Skeletal muscle tissue (tissue), 4 donors: ENCODE data around the gene HOXA13. TPM values are rescaled to one million over a fixed set of nuclear protein-coding genes. Genes with fewer than 3 reads are reported as not detected.
A peak's percentile ranks its signal among the peaks of the same experiment; 100 is the strongest.

Experiments
- H3K27ac ChIP-seq: one replicate; pipeline ENCODE4 v1.7.0; 2013; ENCODE audit warnings: mild to moderate bottlenecking, low read depth, low read length, inconsistent platforms
- H3K27me3 ChIP-seq, 3 donors: one replicate each; pipeline ENCODE4 v1.7.0; 2013; ENCODE audit warnings: low read length in 3 of 3; ENCODE audit not compliant: control insufficient read depth in 3 of 3, insufficient read depth in 3 of 3
- H3K36me3 ChIP-seq, 3 donors: one replicate each; pipeline ENCODE4 v1.7.0; 2013; ENCODE audit warnings: low read length in 3 of 3; ENCODE audit not compliant: control insufficient read depth in 3 of 3, insufficient read depth in 3 of 3
- H3K4me1 ChIP-seq, 3 donors: one replicate each; pipeline ENCODE4 v1.7.0; 2013; ENCODE audit warnings: low read length in 3 of 3, mild to moderate bottlenecking in 3 of 3; ENCODE audit not compliant: control insufficient read depth in 3 of 3, insufficient read depth in 3 of 3
- H3K4me3 ChIP-seq, 3 donors: one replicate each; pipeline ENCODE4 v1.7.0; 2013; ENCODE audit warnings: low read length in 3 of 3
- H3K9ac ChIP-seq, 3 donors: one replicate each; pipeline ENCODE4 v1.7.0; 2013; ENCODE audit warnings: low read length in 3 of 3, mild to moderate bottlenecking in 3 of 3, moderate library complexity in 2 of 3, low read depth in 1 of 3
- H3K9me3 ChIP-seq, 3 donors: one replicate each; pipeline ENCODE4 v1.7.0; 2013; ENCODE audit warnings: low read length in 3 of 3; ENCODE audit not compliant: control insufficient read depth in 3 of 3
- total RNA-seq: library from RNA; depleted of rRNA; stranded (reverse); fragments of >200 nt; gene quantifications from one replicate; pipeline ENCODE4 v1.2.3, GENCODE V29; 2014
- donor health status: Osteomylitis.

HOXA13 gene
- total RNA-seq, 1 donor from 2014 or later, result 0.52 TPM

- peak overlapping the region; percentile 23 to 78 (median 51) for H3K4me3 ChIP-seq
- H3K9ac ChIP-seq, result peak overlapping the region in 2 of 3 donors; percentile 56 to 92
- peaks cover 2 to 42% (median 16%) of the 10 kb centered on the region in 3 donors for H3K4me1 ChIP-seq
- peak overlapping the region; percentile 56 for H3K27ac ChIP-seq
- peaks cover 20 to 72% (median 38%) of the 10 kb centered on the region in 3 donors for H3K27me3 ChIP-seq
- peaks cover 0 to 2% (median 0%) of the 10 kb centered on the region in 3 donors for H3K9me3 ChIP-seq
- no peaks in the 10 kb centered on the region for H3K36me3 ChIP-seq
These were observed 7.2 kb downstream of the HOXA13 start for GRCh38 chr7:27192546-27193334.

- peak overlapping the region; percentile 56 for H3K27ac ChIP-seq
- H3K4me1 ChIP-seq, result peaks cover 2 to 42% (median 16%) of the 10 kb centered on the region in 3 donors
- peak overlapping the region in 2 of 3 donors; percentile 51 to 78 for H3K4me3 ChIP-seq
- H3K27me3 ChIP-seq, result peaks cover 20 to 71% (median 32%) of the 10 kb centered on the region in 3 donors
- peak overlapping the region in 2 of 3 donors; percentile 56 to 92 for H3K9ac ChIP-seq
- H3K36me3 ChIP-seq, result no peaks in the 10 kb centered on the region
- no peaks in the 10 kb centered on the region for H3K9me3 ChIP-seq
These were observed 7.9 kb downstream of the HOXA13 start for GRCh38 chr7:27191833-27192545.

- peak overlapping the region in 2 of 3 donors; percentile 23 to 92 for H3K9ac ChIP-seq
- peaks cover 0 to 43% (median 16%) of the 10 kb centered on the region in 3 donors for H3K4me1 ChIP-seq
- peak overlapping the region in 1 of 3 donors; percentile 78 for H3K4me3 ChIP-seq
- no peaks in the 10 kb centered on the region for H3K9me3 ChIP-seq
- H3K27ac ChIP-seq, result no peak overlapping the region
- H3K27me3 ChIP-seq, result peaks cover 21 to 69% (median 33%) of the 10 kb centered on the region in 3 donors
- H3K36me3 ChIP-seq, result no peaks in the 10 kb centered on the region
These were observed 8.6 kb downstream of the HOXA13 start for GRCh38 chr7:27191161-27191731.

- Histone ChIP-seq H3K4me3 (no peak overlapping the region), H3K27ac (peak overlapping the region; percentile 12), H3K9ac (peak overlapping the region in 1 of 3 donors; percentile 92), H3K36me3 (no peaks in the 10 kb centered on the region), H3K4me1 (peaks cover 0 to 53% (median 26%) of the 10 kb centered on the region in 3 donors), H3K9me3 (no peaks in the 10 kb centered on the region), H3K27me3 (peaks cover 32 to 70% (median 41%) of the 10 kb centered on the region in 3 donors)
These were observed 9.7 kb downstream of the HOXA13 start for GRCh38 chr7:27189997-27190748.

DNA sequence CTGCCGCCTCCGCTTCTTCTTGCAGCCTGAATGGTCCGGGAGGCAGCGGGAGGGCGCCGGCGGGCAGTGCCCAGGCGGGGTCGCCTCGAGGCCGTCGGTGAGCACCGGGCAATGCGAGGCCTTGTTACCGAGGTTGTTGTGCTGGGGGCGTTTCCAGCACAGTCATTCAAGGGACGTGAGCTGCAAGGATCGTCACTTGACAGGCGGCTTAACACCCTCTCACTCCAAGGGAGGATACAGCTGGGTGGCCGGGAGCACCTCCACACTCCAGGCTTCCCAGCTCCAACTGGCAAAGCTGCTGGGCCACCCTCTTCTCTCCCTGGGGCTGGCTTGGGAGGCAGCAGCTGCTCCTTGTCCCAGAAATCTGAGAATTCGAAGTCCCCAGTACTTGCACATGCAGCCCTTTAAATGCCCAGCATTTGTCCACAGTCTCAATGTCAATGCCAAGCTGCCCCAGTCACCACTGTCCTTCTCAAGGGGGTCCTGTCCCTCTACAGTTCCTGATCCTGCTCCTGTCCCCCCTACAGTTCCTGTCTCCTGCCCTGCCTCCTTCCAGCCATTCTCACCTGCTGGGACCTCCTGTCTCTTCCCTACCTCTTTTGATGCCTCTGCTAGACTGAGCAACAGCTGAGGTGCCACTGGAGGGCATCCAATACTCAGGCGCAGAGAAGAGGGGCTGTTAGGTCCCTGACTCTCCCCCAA lies 10.4 kb downstream of the HOXA13 start:
- Histone ChIP-seq H3K4me1 (peaks cover 5 to 57% (median 32%) of the 10 kb centered on the region in 3 donors), H3K9me3 (no peaks in the 10 kb centered on the region), H3K9ac (peak overlapping the region in 2 of 3 donors; percentile 56 to 87), H3K4me3 (peak overlapping the region in 2 of 3 donors; percentile 20 to 64), H3K36me3 (no peaks in the 10 kb centered on the region), H3K27ac (peak overlapping the region; percentile 36), H3K27me3 (peaks cover 30 to 69% (median 40%) of the 10 kb centered on the region in 3 donors)

GRCh38 chr7:27188386-27189294 lies 11.3 kb downstream of the HOXA13 start:
- Histone ChIP-seq H3K9ac (peak overlapping the region in 2 of 3 donors; percentile 56 to 87), H3K27me3 (peaks cover 27 to 63% (median 38%) of the 10 kb centered on the region in 3 donors), H3K9me3 (no peaks in the 10 kb centered on the region), H3K27ac (peak overlapping the region; percentile 36), H3K4me3 (peak overlapping the region in 2 of 3 donors; percentile 45 to 64), H3K4me1 (peaks cover 10 to 57% (median 38%) of the 10 kb centered on the region in 3 donors), H3K36me3 (no peaks in the 10 kb centered on the region)

DNA sequence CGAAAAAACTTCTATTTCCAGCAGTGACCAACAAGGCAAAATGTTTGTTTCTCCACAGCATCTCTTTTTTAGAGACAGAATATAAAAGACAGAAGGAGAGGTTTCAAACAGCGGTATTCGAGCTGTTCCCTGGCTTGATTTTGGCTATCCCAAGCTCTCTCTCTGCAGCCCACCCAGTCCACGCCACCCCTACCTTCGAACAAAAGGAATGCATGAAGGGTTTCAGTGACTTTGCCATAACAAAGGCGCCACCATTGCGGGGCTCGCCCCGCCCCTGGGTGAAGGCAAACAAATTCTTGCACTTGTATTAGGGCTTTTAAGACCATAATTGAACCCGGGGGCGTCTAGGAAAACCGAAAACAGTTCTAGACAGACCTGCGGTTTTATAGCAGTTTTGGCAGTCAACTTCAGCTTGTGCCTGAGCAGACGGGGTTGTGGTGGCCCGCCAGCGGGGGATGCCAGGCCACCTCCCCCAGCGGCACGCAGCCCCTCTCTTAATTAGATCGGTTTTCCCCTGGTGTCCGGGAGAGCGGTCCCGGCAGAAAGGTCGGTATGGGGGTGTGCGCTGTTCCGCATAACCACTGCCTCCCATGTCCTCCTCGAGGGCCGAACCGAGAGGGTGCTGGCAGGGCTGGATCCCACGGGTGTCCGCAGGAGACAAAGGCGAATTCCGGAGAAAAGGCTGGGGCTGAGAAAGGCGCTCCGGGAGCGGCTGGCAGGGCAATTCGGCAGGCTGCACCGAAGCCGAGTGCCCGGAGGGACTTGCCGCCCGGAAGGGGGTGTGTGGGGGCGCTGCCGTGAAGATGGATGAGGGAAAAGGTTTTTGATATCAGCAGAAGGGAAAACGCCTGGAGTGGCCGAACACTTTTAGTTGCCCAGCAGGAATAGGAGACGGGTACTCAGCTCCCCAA lies 12.2 kb downstream of the HOXA13 start:
- peak overlapping the region in 2 of 3 donors; percentile 45 to 64 for H3K4me3 ChIP-seq
- H3K9me3 ChIP-seq, result no peaks in the 10 kb centered on the region
- peaks cover 33 to 60% (median 43%) of the 10 kb centered on the region in 3 donors for H3K27me3 ChIP-seq
- peaks cover 17 to 58% (median 42%) of the 10 kb centered on the region in 3 donors for H3K4me1 ChIP-seq
- H3K27ac ChIP-seq, result peak overlapping the region; percentile 36
- H3K36me3 ChIP-seq, result no peaks in the 10 kb centered on the region
- H3K9ac ChIP-seq, result peak overlapping the region in 2 of 3 donors; percentile 56 to 87
